ENCODE measurements around the gene TMEM175.

GRCh38 chr4:965048-965765 lies 32.9 kb downstream of the TMEM175 start:
- TF ChIP-seq, protein P1, sequence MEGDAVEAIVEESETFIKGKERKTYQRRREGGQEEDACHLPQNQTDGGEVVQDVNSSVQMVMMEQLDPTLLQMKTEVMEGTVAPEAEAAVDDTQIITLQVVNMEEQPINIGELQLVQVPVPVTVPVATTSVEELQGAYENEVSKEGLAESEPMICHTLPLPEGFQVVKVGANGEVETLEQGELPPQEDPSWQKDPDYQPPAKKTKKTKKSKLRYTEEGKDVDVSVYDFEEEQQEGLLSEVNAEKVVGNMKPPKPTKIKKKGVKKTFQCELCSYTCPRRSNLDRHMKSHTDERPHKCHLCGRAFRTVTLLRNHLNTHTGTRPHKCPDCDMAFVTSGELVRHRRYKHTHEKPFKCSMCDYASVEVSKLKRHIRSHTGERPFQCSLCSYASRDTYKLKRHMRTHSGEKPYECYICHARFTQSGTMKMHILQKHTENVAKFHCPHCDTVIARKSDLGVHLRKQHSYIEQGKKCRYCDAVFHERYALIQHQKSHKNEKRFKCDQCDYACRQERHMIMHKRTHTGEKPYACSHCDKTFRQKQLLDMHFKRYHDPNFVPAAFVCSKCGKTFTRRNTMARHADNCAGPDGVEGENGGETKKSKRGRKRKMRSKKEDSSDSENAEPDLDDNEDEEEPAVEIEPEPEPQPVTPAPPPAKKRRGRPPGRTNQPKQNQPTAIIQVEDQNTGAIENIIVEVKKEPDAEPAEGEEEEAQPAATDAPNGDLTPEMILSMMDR (IDR thresholded peaks at IDR 0.05) = no peak
- TF ChIP-seq POLR2A (IDR thresholded peaks at IDR 0.05) (no peak), EP300 (IDR thresholded peaks at IDR 0.05) (no peak), POLR2AphosphoS5 (IDR thresholded peaks at IDR 0.05) (no peak)
